Measurements from ENCODE around the gene FAM162A.
A peak's percentile ranks its signal among the peaks of the same experiment; 100 is the strongest.

FAM162A gene

GRCh38 chr3:122415762-122416654, 32.0 kb downstream of the FAM162A start, which contains the start of gene WDR5B:
Gene WDR5B (minus strand): TSS chr3:122416062. CDS start chr3:122415528, 534 bp downstream.
- H3K4ac ChIP-seq (ENCODE audit: low read depth, low read length) = peak within 1 kb of the TSS; percentile 44
- H3K23ac ChIP-seq (ENCODE audit: low read length) = no peak within 1 kb of the TSS
- peak within 1 kb of the TSS; percentile 61 for H3K18ac ChIP-seq (ENCODE audit: low read length)
- peaks cover 8% of the 10 kb centered on the region for H3K79me1 ChIP-seq (ENCODE audit: low read length)
- peak; percentile 99 to 100 for DNase-seq
- peak within 1 kb of the TSS; percentile 94 for H2BK5ac ChIP-seq (ENCODE audit: low read depth, low read length, poor library complexity)
- peak within 1 kb of the TSS; percentile 87 for H3K27ac ChIP-seq (ENCODE audit: low read depth, low read length)
- H2AK5ac ChIP-seq (ENCODE audit: low read length) = peak within 1 kb of the TSS; percentile 35
- peak within 1 kb of the TSS; percentile 81 for H2AFZ ChIP-seq (ENCODE audit: insufficient read depth, low read length, poor library complexity)
- no peaks in the 10 kb centered on the region for H3K27me3 ChIP-seq (ENCODE audit: insufficient read depth, low read length)
- H4K12ac ChIP-seq (ENCODE audit: low read depth, low read length) = peak within 1 kb of the TSS; percentile 91
- H3K4me3 ChIP-seq (ENCODE audit: low read depth, low read length) = peak within 1 kb of the TSS; percentile 79
- peak within 1 kb of the TSS; percentile 90 for H3K4me2 ChIP-seq (ENCODE audit: low read length)
- WGBS (ENCODE audit: extremely low coverage, insufficient coverage, insufficient read length) = no CpG with 5 or more reads among the region's 48 CpGs
- H3K14ac ChIP-seq (ENCODE audit: low read length) = peak within 1 kb of the TSS; percentile 79
- peak within 1 kb of the TSS; percentile 95 for H4K8ac ChIP-seq (ENCODE audit: low read depth, low read length)
- peak within 1 kb of the TSS; percentile 36 for H2BK120ac ChIP-seq (ENCODE audit: insufficient read depth, low read length, poor library complexity)
- H3K9me3 ChIP-seq (ENCODE audit: insufficient read depth, low read depth, low read length) = no peaks in the 10 kb centered on the region
- H3K9ac ChIP-seq (ENCODE audit: low read length) = peak within 1 kb of the TSS; percentile 93
- no peaks in the 10 kb centered on the region for H3K36me3 ChIP-seq (ENCODE audit: control insufficient read depth in 1 of 2, insufficient read depth in 2 of 2, low read length in 2 of 2)
- H4K91ac ChIP-seq (ENCODE audit: low read depth, low read length) = peak within 1 kb of the TSS; percentile 79
- peaks cover 3% of the 10 kb centered on the region for H3K79me2 ChIP-seq (ENCODE audit: control insufficient read depth, insufficient read depth, low read length, poor library complexity)
- peaks cover 3 to 6% of the 10 kb centered on the region in 2 experiments for H3K4me1 ChIP-seq (ENCODE audit: control insufficient read depth in 1 of 2, insufficient read depth in 2 of 2, low read length in 2 of 2)
- H2BK12ac ChIP-seq (ENCODE audit: low read length) = no peak within 1 kb of the TSS

GRCh38 chr3:122416966-122417365, 33.0 kb downstream of the FAM162A start:
- Histone ChIP-seq H2BK5ac (ENCODE audit: low read depth, low read length, poor library complexity) (peak overlapping the region; percentile 9), H3K23ac (ENCODE audit: low read length) (no peak overlapping the region), H3K9me3 (ENCODE audit: insufficient read depth, low read depth, low read length) (no peaks in the 10 kb centered on the region), H2BK12ac (ENCODE audit: low read length) (no peak overlapping the region), H3K4me3 (ENCODE audit: low read depth, low read length) (no peak overlapping the region), H4K91ac (ENCODE audit: low read depth, low read length) (peak overlapping the region; percentile 55), H4K8ac (ENCODE audit: low read depth, low read length) (peak overlapping the region; percentile 58), H3K4me2 (ENCODE audit: low read length) (peak overlapping the region; percentile 75), H3K4ac (ENCODE audit: low read depth, low read length) (peak overlapping the region; percentile 86), H2AFZ (ENCODE audit: insufficient read depth, low read length, poor library complexity) (peak overlapping the region; percentile 35), H4K12ac (ENCODE audit: low read depth, low read length) (peak overlapping the region; percentile 91), H3K27me3 (ENCODE audit: insufficient read depth, low read length) (no peaks in the 10 kb centered on the region), H2BK120ac (ENCODE audit: insufficient read depth, low read length, poor library complexity) (peak overlapping the region; percentile 11), H2AK5ac (ENCODE audit: low read length) (peak overlapping the region; percentile 35), H3K27ac (ENCODE audit: low read depth, low read length) (no peak overlapping the region), H3K79me1 (ENCODE audit: low read length) (peaks cover 8% of the 10 kb centered on the region), H3K9ac (ENCODE audit: low read length) (no peak overlapping the region), H3K18ac (ENCODE audit: low read length) (no peak overlapping the region), H3K14ac (ENCODE audit: low read length) (no peak overlapping the region), H3K79me2 (ENCODE audit: control insufficient read depth, insufficient read depth, low read length, poor library complexity) (peaks cover 3% of the 10 kb centered on the region), H3K4me1 (ENCODE audit: control insufficient read depth in 1 of 2, insufficient read depth in 2 of 2, low read length in 2 of 2) (peaks cover 3 to 6% of the 10 kb centered on the region in 2 experiments), H3K36me3 (ENCODE audit: control insufficient read depth in 1 of 2, insufficient read depth in 2 of 2, low read length in 2 of 2) (no peaks in the 10 kb centered on the region)
- WGBS (ENCODE audit: extremely low coverage, insufficient coverage, insufficient read length) = no CpG with 5 or more reads among the region's 14 CpGs
- DNase-seq = peak in 1 of 2 donors; percentile 33

- H3K4me1 ChIP-seq (ENCODE audit: control insufficient read depth in 1 of 2, insufficient read depth in 2 of 2, low read length in 2 of 2) = peaks cover 3 to 4% of the 10 kb centered on the region in 2 experiments
- no peak overlapping the region for H3K4me2 ChIP-seq (ENCODE audit: low read length)
- no peak overlapping the region for H2AFZ ChIP-seq (ENCODE audit: insufficient read depth, low read length, poor library complexity)
- H4K91ac ChIP-seq (ENCODE audit: low read depth, low read length) = no peak overlapping the region
- H3K4ac ChIP-seq (ENCODE audit: low read depth, low read length) = no peak overlapping the region
- H3K9me3 ChIP-seq (ENCODE audit: insufficient read depth, low read depth, low read length) = no peaks in the 10 kb centered on the region
- H2BK120ac ChIP-seq (ENCODE audit: insufficient read depth, low read length, poor library complexity) = no peak overlapping the region
- peaks cover 5% of the 10 kb centered on the region for H3K79me1 ChIP-seq (ENCODE audit: low read length)
- H3K27me3 ChIP-seq (ENCODE audit: insufficient read depth, low read length) = no peaks in the 10 kb centered on the region
- no peak overlapping the region for H2BK5ac ChIP-seq (ENCODE audit: low read depth, low read length, poor library complexity)
- no peak overlapping the region for H3K23ac ChIP-seq (ENCODE audit: low read length)
- H2AK5ac ChIP-seq (ENCODE audit: low read length) = no peak overlapping the region
- no peak overlapping the region for H3K9ac ChIP-seq (ENCODE audit: low read length)
- H3K14ac ChIP-seq (ENCODE audit: low read length) = no peak overlapping the region
- H4K12ac ChIP-seq (ENCODE audit: low read depth, low read length) = no peak overlapping the region
- no peak overlapping the region for H2BK12ac ChIP-seq (ENCODE audit: low read length)
- no peaks in the 10 kb centered on the region for H3K79me2 ChIP-seq (ENCODE audit: control insufficient read depth, insufficient read depth, low read length, poor library complexity)
- no peak overlapping the region for H4K8ac ChIP-seq (ENCODE audit: low read depth, low read length)
- DNase-seq = peak in 1 of 2 donors; percentile 67
- H3K36me3 ChIP-seq (ENCODE audit: control insufficient read depth in 1 of 2, insufficient read depth in 2 of 2, low read length in 2 of 2) = peaks cover 2 to 8% of the 10 kb centered on the region in 2 experiments
- H3K18ac ChIP-seq (ENCODE audit: low read length) = no peak overlapping the region
- no peak overlapping the region for H3K27ac ChIP-seq (ENCODE audit: low read depth, low read length)
- no peak overlapping the region for H3K4me3 ChIP-seq (ENCODE audit: low read depth, low read length)
- no CpG with 5 or more reads among the region's 4 CpGs for WGBS (ENCODE audit: extremely low coverage, insufficient coverage, insufficient read length)
These were observed 37.1 kb downstream of the FAM162A start for GRCh38 chr3:122421101-122421500.

- H2BK12ac ChIP-seq (ENCODE audit: low read length) = no peak overlapping the region
- H3K18ac ChIP-seq (ENCODE audit: low read length) = no peak overlapping the region
- no peak overlapping the region for H4K8ac ChIP-seq (ENCODE audit: low read depth, low read length)
- H3K23ac ChIP-seq (ENCODE audit: low read length) = no peak overlapping the region
- H3K14ac ChIP-seq (ENCODE audit: low read length) = no peak overlapping the region
- no peak overlapping the region for H3K9ac ChIP-seq (ENCODE audit: low read length)
- no peaks in the 10 kb centered on the region for H3K9me3 ChIP-seq (ENCODE audit: insufficient read depth, low read depth, low read length)
- no peak overlapping the region for H4K12ac ChIP-seq (ENCODE audit: low read depth, low read length)
- peaks cover 5 to 11% of the 10 kb centered on the region in 2 experiments for H3K36me3 ChIP-seq (ENCODE audit: control insufficient read depth in 1 of 2, insufficient read depth in 2 of 2, low read length in 2 of 2)
- no peak overlapping the region for H2AK5ac ChIP-seq (ENCODE audit: low read length)
- no peak overlapping the region for H3K4me3 ChIP-seq (ENCODE audit: low read depth, low read length)
- no CpG with 5 or more reads among the region's 2 CpGs for WGBS (ENCODE audit: extremely low coverage, insufficient coverage, insufficient read length)
- H3K4ac ChIP-seq (ENCODE audit: low read depth, low read length) = no peak overlapping the region
- no peaks in the 10 kb centered on the region for H3K79me1 ChIP-seq (ENCODE audit: low read length)
- peaks cover 3 to 4% of the 10 kb centered on the region in 2 experiments for H3K4me1 ChIP-seq (ENCODE audit: control insufficient read depth in 1 of 2, insufficient read depth in 2 of 2, low read length in 2 of 2)
- no peak overlapping the region for H4K91ac ChIP-seq (ENCODE audit: low read depth, low read length)
- no peak overlapping the region for H2BK120ac ChIP-seq (ENCODE audit: insufficient read depth, low read length, poor library complexity)
- no peak overlapping the region for H2BK5ac ChIP-seq (ENCODE audit: low read depth, low read length, poor library complexity)
- H3K27me3 ChIP-seq (ENCODE audit: insufficient read depth, low read length) = no peaks in the 10 kb centered on the region
- H2AFZ ChIP-seq (ENCODE audit: insufficient read depth, low read length, poor library complexity) = no peak overlapping the region
- no peak overlapping the region for H3K4me2 ChIP-seq (ENCODE audit: low read length)
- H3K27ac ChIP-seq (ENCODE audit: low read depth, low read length) = no peak overlapping the region
- H3K79me2 ChIP-seq (ENCODE audit: control insufficient read depth, insufficient read depth, low read length, poor library complexity) = no peaks in the 10 kb centered on the region
- DNase-seq = peak; percentile 70 to 90
These were observed 37.9 kb downstream of the FAM162A start for GRCh38 chr3:122421836-122422235.
